SH-SY5Y (cell line): ENCODE measurements around the gene ERP29.

Experiments
- GATA2 ChIP-seq: IDR thresholded peaks from 2 replicates; pipeline ENCODE4 v1.6.1; 2011; ENCODE audit warnings: mild to moderate bottlenecking, low read depth, low read length
- GATA3 ChIP-seq: IDR thresholded peaks from 2 replicates; pipeline ENCODE4 v1.6.1; 2011; ENCODE audit warnings: low read depth, mild to moderate bottlenecking, low read length, moderate library complexity

ERP29 gene

DNA sequence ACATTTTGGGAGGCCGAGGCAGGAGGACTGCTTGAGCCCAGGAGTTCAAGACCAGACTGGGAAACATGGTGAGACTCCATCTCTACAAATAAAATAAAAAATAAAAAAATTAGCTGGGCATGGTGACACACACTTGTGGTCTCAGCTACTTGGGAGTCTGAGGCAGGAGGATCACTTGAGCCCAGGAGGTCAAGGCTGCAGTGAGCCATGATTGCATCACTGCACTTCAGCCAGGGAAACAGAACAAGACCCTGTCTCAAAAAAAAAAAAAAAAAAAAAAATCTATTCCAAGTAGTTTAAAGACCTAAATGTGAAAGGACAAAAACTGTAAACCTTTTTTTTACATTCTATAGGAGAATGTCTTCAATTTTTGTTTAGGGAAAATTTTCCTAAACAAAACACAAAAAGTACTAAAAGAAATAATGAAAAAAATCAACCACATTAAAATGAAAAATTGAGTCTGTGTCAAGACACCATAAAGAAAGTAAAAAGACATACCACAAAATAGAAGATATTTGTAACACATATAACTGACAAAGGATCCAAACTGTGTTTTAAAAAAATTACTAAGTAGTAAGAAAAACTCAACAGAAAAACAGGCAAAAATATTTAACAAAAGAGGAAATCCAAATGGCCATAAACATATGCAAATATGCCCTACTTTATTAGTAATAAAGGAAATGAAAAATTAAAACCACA lies 17.3 kb upstream of the ERP29 start:
- no peak for TF ChIP-seq GATA3
- no peak for TF ChIP-seq GATA2

GRCh38 chr12:111997300-111997699 lies 15.9 kb upstream of the ERP29 start:
- no peak for TF ChIP-seq GATA2
- no peak for TF ChIP-seq GATA3

DNA sequence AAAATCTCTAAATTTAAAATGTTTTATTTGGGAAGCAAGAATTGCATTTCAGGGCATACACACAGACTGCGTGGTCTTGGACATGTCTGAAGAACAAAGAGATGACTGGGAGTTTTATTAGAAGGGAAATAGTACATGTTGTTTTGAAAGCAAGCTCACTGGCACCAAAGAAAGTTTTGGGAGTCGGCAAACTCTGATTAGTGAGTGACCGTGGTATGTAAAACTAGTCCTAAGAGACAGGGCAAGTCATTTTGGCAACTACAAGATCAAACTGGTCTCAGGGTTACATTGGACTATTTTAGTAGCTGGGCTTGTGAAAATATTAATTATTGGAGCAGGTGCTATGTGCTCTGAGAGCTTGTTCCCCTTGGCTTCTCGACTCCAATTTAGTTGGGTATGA lies 15.2 kb upstream of the ERP29 start:
- no peak for TF ChIP-seq GATA3
- TF ChIP-seq GATA2 = no peak

DNA sequence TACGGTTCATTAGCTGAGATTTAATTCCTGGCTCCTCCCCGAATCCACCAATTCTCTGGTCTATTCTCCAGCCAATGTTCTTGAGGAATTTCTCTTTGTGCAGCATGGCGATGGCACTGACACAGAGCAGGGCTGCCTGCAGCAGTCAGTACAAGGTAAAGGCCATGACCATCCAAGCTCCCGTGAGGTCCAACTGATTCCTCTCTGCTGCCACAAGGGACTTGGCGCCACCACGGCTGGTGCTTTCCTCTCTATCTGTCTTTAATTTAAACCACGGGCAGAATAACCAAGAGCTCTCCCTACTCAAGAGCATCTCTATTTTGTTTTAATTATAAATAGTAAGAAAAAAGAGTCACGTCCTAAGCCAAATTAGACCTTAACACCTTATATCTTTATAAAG lies 12.4 kb upstream of the ERP29 start:
- no peak for TF ChIP-seq GATA2
- no peak for TF ChIP-seq GATA3

GRCh38 chr12:112001576-112001975 lies 11.7 kb upstream of the ERP29 start:
- TF ChIP-seq GATA2 (no peak), GATA3 (no peak)

GRCh38 chr12:112004041-112004440 lies 9.2 kb upstream of the ERP29 start:
- no peak for TF ChIP-seq GATA2
- no peak for TF ChIP-seq GATA3

DNA sequence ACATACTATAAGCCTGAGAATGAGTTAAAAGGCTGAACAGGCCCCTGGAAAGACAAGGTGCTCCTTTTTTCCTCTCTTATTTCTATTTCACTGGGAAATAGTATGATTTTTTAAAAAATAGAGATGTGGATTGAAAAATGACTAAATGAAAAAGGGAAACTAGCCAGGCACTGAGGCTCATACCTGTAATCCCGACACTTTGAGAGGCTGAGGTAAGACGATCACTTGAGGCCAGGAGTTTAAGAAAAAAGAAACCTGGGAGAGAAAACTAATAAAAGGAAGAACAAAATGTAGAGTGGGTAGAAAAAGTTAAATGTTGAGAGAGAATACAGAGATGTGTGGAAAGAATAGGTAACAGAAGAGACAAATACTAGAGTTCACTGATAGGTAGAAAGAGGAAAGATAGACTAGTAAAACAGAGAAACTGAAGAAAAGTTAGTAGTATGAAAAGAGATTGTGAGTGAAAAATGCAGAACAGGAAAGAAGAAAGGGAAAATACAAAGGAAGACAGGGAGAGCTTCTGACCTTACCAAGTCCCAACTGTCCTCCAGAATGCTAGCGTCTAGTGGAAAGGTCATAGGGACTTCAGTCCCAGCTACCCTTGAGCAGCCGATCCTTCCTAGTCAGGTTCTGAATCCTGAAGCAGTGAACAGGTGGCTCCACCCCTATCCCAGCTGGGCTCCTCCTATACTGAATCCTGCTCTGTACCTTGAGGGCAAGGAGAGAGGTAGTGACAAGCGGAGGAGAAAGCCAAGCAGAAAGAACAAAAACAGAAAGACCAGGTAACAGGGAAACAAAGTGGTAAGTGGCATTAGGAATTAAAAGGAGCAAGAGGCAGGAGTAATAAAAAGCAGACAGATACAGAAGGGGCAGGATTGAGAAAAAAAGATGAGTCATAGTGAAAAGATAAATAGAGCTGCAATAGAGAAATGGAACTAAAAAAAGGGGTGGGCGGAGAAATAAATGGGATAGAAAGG lies 7.5 kb upstream of the ERP29 start:
- TF ChIP-seq GATA3 (no peak), GATA2 (no peak)

DNA sequence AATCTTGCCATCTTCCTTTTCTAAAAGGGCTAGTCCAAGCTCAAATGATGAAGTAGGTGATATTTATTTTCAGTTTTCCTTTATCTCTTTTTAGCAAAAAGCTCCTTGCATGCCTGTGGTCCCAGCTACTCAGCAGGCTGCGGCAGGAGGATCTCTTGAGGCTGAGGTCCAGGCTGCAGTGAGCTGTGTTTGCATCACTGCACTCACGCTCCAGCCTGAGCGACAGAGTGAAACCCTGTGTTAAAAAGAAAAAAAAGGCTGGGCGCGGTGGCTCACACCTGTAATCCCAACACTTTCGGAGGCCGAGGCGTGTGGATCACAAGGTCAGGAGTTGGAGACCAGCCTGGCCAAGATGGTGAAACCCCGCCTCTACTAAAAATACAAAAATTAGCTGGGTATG lies 5.3 kb upstream of the ERP29 start:
- no peak for TF ChIP-seq GATA2
- no peak for TF ChIP-seq GATA3

GRCh38 chr12:112008918-112009317 lies 4.3 kb upstream of the ERP29 start:
- TF ChIP-seq GATA3 = no peak
- TF ChIP-seq GATA2 = no peak

GRCh38 chr12:112010415-112011344 lies 2.5 kb upstream of the ERP29 start:
- TF ChIP-seq GATA2 = no peak
- TF ChIP-seq GATA3 = no peak

DNA sequence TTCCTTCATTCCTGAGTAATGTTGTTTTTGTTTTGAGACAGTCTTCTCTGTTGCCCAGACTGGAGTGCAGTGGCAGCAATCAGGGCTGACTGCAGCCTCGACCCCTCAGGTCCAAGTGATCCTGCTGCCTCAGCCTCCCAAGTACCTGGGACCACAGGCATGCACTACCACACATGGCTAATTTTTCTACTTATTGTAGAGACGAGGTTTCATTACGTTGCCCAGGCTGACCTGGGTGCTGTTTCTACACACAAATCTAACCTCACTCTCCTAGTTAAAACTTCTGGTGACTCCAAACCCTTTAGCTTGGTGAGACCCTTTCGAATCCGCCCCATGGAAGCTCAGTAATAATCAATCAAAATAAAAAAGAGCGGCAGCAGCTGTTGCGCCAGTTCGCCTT lies 1.5 kb upstream of the ERP29 start:
- TF ChIP-seq GATA3 (no peak), GATA2 (no peak)

GRCh38 chr12:112013601-112014402 lies 576 bp downstream of the ERP29 start:
- TF ChIP-seq GATA3 (no peak), GATA2 (peak; percentile 53; the same call in 1 of the 2 replicates)

DNA sequence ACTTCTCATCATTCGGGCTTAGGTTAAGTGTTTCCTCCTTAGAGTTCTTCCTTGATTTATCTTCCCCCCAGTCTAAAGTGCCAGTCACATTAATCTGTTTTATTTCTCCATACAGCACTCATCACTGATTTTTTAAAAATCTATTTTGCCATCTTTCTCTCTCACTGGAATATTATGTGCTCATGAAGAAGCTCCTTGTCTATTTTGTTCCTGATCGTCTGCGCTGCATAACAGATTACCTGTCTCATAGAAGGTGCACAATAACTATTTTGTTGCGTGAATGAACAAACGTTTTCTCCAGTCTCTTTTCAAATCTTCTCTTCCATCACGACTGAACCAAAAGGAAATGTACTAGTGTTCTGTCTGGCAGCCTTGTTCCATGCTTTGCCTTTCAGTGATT lies 2.7 kb downstream of the ERP29 start:
- TF ChIP-seq GATA3 (no peak), GATA2 (no peak)
